Panc1 (cell line): ENCODE measurements around the gene MYH14. TPM values are rescaled to one million over a fixed set of nuclear protein-coding genes. Genes with fewer than 3 reads are reported as not detected.

Source experiments
- ATAC-seq: fragments of 200-7000 bp; cut with Tn5 transposase; 2 replicates; pipeline ENCODE4 v1.9.1; 2020; ENCODE audit warnings: mild to moderate bottlenecking, moderate library complexity
- BruUV-seq: library from RNA; stranded (reverse); fragments of 400-500 nt; replicated peaks from 2 replicates; lab custom pipeline; 2021; lab: Mats Ljungman, UMichigan
- CTCF ChIA-PET: fragments of 300-600 bp; sonication (Branson Sonifier 250); formaldehyde crosslinking; loops from one replicate; lab custom pipeline; 2022; ENCODE audit warnings: antibody characterized with exemption; lab: Charles Lee
- POLR2A ChIA-PET: fragments of 300-600 bp; sonication (Branson Sonifier 250); formaldehyde crosslinking; loops from one replicate; lab custom pipeline; 2022; ENCODE audit warnings: antibody characterized with exemption; lab: Charles Lee
- DNase-seq: peaks from one replicate; pipeline ENCODE4 v3.0.0-alpha.2; 2010; ENCODE audit warnings: low read depth, low spot score
- H3K27ac ChIP-seq: 2 replicates; pipeline ENCODE4 v1.5.1; 2011; ENCODE audit warnings: mild to moderate bottlenecking, low read length, inconsistent platforms
- H3K27me3 ChIP-seq: fragments of 200-500 bp; sonication (Bioruptor generic); 2 replicates; pipeline ENCODE4 v1.6.0; 2014; ENCODE audit warnings: low read length, inconsistent platforms; ENCODE audit not compliant: control insufficient read depth, insufficient read depth
- H3K36me3 ChIP-seq: fragments of 200-500 bp; sonication (Bioruptor generic); 2 replicates; pipeline ENCODE4 v1.5.1; 2014; ENCODE audit warnings: inconsistent platforms, mild to moderate bottlenecking, low read length, moderate library complexity; ENCODE audit not compliant: control insufficient read depth, insufficient read depth
- H3K4me1 ChIP-seq: 2 replicates; pipeline ENCODE4 v1.5.1; 2011; ENCODE audit warnings: inconsistent platforms, mild to moderate bottlenecking, low read length, moderate library complexity; ENCODE audit not compliant: control insufficient read depth, insufficient read depth
- H3K4me3 ChIP-seq, 2 experiments: 2 replicates each; pipeline ENCODE4 v1.5.1; 2011 to 2012; ENCODE audit warnings: low read depth in 2 of 2, low read length in 2 of 2, mild to moderate bottlenecking in 2 of 2, inconsistent platforms in 1 of 2, moderate library complexity in 1 of 2
- H3K9me3 ChIP-seq: fragments of 200-500 bp; sonication (Bioruptor generic); 2 replicates; pipeline ENCODE4 v1.5.1; 2014; ENCODE audit warnings: low read depth, mild to moderate bottlenecking, inconsistent platforms, low read length, moderate library complexity; ENCODE audit not compliant: control insufficient read depth, insufficient read depth
- CTCF ChIP-seq: fragments of 450-650 bp; IDR thresholded peaks from 2 replicates; pipeline ENCODE4 v1.5.1; 2017; ENCODE audit warnings: mild to moderate bottlenecking
- POLR2AphosphoS5 ChIP-seq: IDR thresholded peaks from 2 replicates; pipeline ENCODE4 v1.6.1; 2012; ENCODE audit warnings: mild to moderate bottlenecking, low read depth, low read length, moderate library complexity
- REST ChIP-seq, 2 experiments: IDR thresholded peaks; 2 replicates each; pipeline ENCODE4 v1.6.1; 2011 to 2012; ENCODE audit warnings: low read depth in 2 of 2, control low read depth in 1 of 2, low read length in 1 of 2, mild to moderate bottlenecking in 1 of 2, moderate library complexity in 1 of 2; ENCODE audit not compliant: insufficient read depth in 1 of 2
- SIN3A ChIP-seq: IDR thresholded peaks from 2 replicates; pipeline ENCODE4 v1.6.1; 2012; ENCODE audit warnings: low read depth, mild to moderate bottlenecking, low read length, moderate library complexity, borderline replicate concordance; ENCODE audit not compliant: insufficient read depth
- TCF7L2 ChIP-seq: IDR thresholded peaks from 2 replicates; pipeline ENCODE4 v1.6.1; 2011; ENCODE audit warnings: mild to moderate bottlenecking, low read depth, low read length, inconsistent platforms
- in situ Hi-C: cut with HindIII; loops from 2 replicates; pipeline ENCODE4 v1.10.0; 2016; ENCODE audit warnings: low sequenced_read_pairs, low pct_unique_long_range_greater_than_20kb
- intact Hi-C: fragments of 100-400 bp; cut with micrococcal nuclease; formaldehyde crosslinking; loops from one replicate; pipeline ENCODE4 v1.10.0; 2022; ENCODE audit not compliant: unreplicated experiment
- total RNA-seq: library from RNA; stranded (reverse); gene quantifications from one replicate; pipeline ENCODE4 v1.2.1, GENCODE V29; 2021; ENCODE audit not compliant: unreplicated experiment

Gene MYH14
- total RNA-seq, 1 experiment from 2014 or later, result 23.8 TPM

DNA sequence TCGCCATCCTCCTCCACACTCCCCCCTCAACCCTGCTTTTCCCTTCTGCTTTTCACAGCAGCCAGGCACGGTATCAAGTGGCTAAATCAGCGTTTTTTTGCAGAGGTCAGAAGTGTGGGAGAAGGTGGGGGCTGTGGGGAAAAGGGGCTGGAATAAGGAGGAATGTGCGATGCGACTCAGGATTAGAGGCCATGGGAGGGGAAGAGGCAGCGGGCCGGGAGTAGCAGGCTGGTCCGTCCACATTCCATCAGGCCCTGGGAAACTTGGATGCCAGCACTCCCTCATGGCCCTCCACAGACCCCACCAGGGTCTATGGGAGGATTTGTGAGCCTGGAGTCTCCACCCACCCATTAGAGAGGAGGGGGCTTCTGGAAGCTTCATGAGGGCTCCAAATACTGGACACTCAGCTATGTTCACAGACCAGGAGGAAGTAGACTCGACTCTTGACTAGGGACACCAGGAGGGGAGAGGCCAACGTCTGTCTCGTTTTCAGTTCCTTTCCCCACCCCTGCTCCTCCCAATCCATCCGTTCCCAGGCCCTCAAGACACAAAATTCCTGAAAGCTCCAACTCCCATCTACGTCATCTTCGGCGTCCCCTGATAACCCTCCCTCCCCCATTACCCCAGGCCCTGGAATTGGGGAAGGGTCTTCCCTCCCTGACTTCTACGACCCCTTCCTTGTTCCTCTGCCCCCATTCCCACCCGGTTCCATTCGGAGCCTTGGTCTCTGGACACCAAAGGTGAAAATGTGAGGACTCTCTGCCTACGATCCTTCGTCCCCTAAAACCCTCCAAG lies 129.0 kb downstream of the MYH14 start:
- H3K9me3 ChIP-seq, result no peaks in the 10 kb centered on the region
- H3K4me3 ChIP-seq, result peak overlapping the region; percentile 45 to 73
- TF ChIP-seq TCF7L2 (no peak), CTCF (no peak), REST (IDR thresholded peaks at IDR 0.05; ENCODE audit: insufficient read depth in 1 of 2, low read depth in 2 of 2, low read length in 1 of 2) (no peak), POLR2AphosphoS5 (no peak), SIN3A (no peak)
- BruUV-seq, result TSS peak; percentile 81
- no peaks in the 10 kb centered on the region for H3K36me3 ChIP-seq
- no peaks in the 10 kb centered on the region for H3K27me3 ChIP-seq
- peak overlapping the region; percentile 72 for H3K27ac ChIP-seq
- peaks cover 10% of the 10 kb centered on the region for H3K4me1 ChIP-seq
- intact Hi-C loops, result no loop called here
- ChIA-PET POLR2A (no interaction called here), CTCF (no interaction called here)
- DNase-seq (no peak), ATAC-seq (no peak)
- in situ Hi-C loops, result no loop called here

DNA sequence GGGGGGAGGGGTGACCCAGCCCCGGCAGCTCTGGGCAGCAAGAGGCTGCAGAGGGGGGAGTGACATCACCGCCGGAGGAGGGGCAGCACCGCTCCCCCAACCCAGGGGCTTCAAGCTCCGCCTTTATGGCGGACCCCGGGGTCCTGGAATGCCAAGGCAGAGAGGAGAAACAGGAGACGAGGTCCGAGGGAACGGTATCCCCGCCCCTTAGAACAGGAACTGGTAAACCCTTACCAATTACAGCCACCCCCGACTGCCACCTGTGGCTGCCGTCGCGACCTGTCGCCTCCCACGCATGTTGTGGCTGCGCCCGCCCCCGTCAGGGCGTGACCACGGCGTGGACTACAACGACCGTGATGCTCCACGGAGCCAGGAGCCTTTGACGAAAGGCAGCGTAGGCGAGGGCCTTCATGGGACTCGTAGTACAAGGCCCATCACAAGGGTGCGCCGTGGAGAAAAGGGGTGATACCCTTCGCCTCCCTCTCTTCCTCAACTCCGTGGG lies 129.9 kb downstream of the MYH14 start:
- TF ChIP-seq POLR2AphosphoS5 (0 out of 2 replicates have a peak, but pooled peaks have one; percentile 7), SIN3A (no peak)
- no peaks in the 10 kb centered on the region for H3K27me3 ChIP-seq
- no peaks in the 10 kb centered on the region for H3K36me3 ChIP-seq
- peak overlapping the region; percentile 81 for H3K27ac ChIP-seq
- DNase-seq (peak; percentile 72), ATAC-seq (peak; percentile 76)
- H3K9me3 ChIP-seq, result no peaks in the 10 kb centered on the region
- in situ Hi-C loops (no loop called here), intact Hi-C loops (no loop called here)
- ChIA-PET CTCF (no interaction called here), POLR2A (no interaction called here)
- H3K4me1 ChIP-seq, result peaks cover 9% of the 10 kb centered on the region
- peak overlapping the region; percentile 45 to 73 for H3K4me3 ChIP-seq
- BruUV-seq, result no TSS peak
